Smooth muscle cell of the pulmonary artery (primary cell): ENCODE results near the gene LTBP4. TPM values are rescaled to one million over a fixed set of nuclear protein-coding genes. Genes with fewer than 3 reads are reported as not detected.

ENCODE experiments used
- total RNA-seq: library from RNA; depleted of rRNA; stranded (reverse); fragments of >200 nt; gene quantifications from 2 replicates; pipeline ENCODE4 v1.2.3, GENCODE V29; 2014

The LTBP4 gene
- 23.3 and 74.9 TPM in 2 replicates for total RNA-seq

GRCh38 chr19:40601134-40601974 lies at the start of gene LTBP4:
TSS of gene LTBP4 (plus strand) at chr19:40601369. CDS start at chr19:40601388, 19 bp downstream.

GRCh38 chr19:40576585-40577451 lies 24.4 kb upstream of the LTBP4 start, which contains the start of gene SHKBP1:
TSS of gene SHKBP1 (plus strand) at chr19:40576873. CDS start at chr19:40576900, 27 bp downstream.

Other genes starting within 250 kb of the LTBP4 start
- 0.13 and 0.17 TPM in 2 replicates for gene HIPK4, start 211.2 kb upstream of the LTBP4 start, total RNA-seq
- gene PRX, start 188.0 kb upstream of the LTBP4 start, total RNA-seq: 1.4 and 1.6 TPM in 2 replicates
- 12.4 and 15.1 TPM in 2 replicates for gene SERTAD1, start 175.4 kb upstream of the LTBP4 start, total RNA-seq
- gene SERTAD3, start 157.0 kb upstream of the LTBP4 start, total RNA-seq: 16.7 and 17.2 TPM in 2 replicates
- gene BLVRB, start 135.6 kb upstream of the LTBP4 start, total RNA-seq: 52.7 and 69.2 TPM in 2 replicates
- 1.2 and 5.3 TPM in 2 replicates for gene SPTBN4, start 134.4 kb upstream of the LTBP4 start, total RNA-seq
- 31.1 and 41.3 TPM in 2 replicates for gene SHKBP1, start 24.5 kb upstream of the LTBP4 start, total RNA-seq
- gene NUMBL, start 89.3 kb downstream of the LTBP4 start, total RNA-seq: 50.4 and 65.7 TPM in 2 replicates
- gene COQ8B, start 115.5 kb downstream of the LTBP4 start, total RNA-seq: 31.7 and 33.8 TPM in 2 replicates
- gene ITPKC, start 115.7 kb downstream of the LTBP4 start, total RNA-seq: 13.0 and 16.6 TPM in 2 replicates
- gene ACTMAP, start 149.1 kb downstream of the LTBP4 start, total RNA-seq: 1.8 and 2.9 TPM in 2 replicates
- 24.7 and 34.7 TPM in 2 replicates for gene SNRPA, start 149.8 kb downstream of the LTBP4 start, total RNA-seq
- gene MIA, start 174.2 kb downstream of the LTBP4 start, total RNA-seq: 0.33 TPM in 1 of 2 replicates, not detected in the other
- gene RAB4B, start 176.9 kb downstream of the LTBP4 start, total RNA-seq: 9.6 and 11.2 TPM in 2 replicates
- 70.8 and 81.6 TPM in 2 replicates for gene EGLN2, start 197.8 kb downstream of the LTBP4 start, total RNA-seq
- not detected in 2 replicates for gene CYP2A6, start 249.1 kb downstream of the LTBP4 start, total RNA-seq